Stomach (tissue), 4 donors: ENCODE results near the gene ZC3H12D.

Experiments used
- CTCF ChIP-seq, 7 experiments: fragments of 450-650 bp in 4 of 7; fragments of 200-600 bp in 3 of 7; sonication (generic) in 3 of 7; IDR thresholded peaks; one replicate each; pipeline ENCODE4 v1.5.1; 2016 to 2019; ENCODE audit warnings: antibody characterized with exemption in 7 of 7, control low read depth in 2 of 7, mild to moderate bottlenecking in 1 of 7
- EP300 ChIP-seq: sonication (generic); formaldehyde crosslinking; IDR thresholded peaks from one replicate; pipeline ENCODE4 v1.6.1; 2017; ENCODE audit warnings: antibody characterized with exemption
- POLR2A ChIP-seq, 4 donors: fragments of 450-650 bp; IDR thresholded peaks; one replicate each; pipeline ENCODE4 v1.6.1; 2016; ENCODE audit warnings: antibody characterized with exemption in 4 of 4, control low read depth in 2 of 4, mild to moderate bottlenecking in 1 of 4, moderate library complexity in 1 of 4

- TF ChIP-seq CTCF (IDR thresholded peaks at IDR 0.05): no peak
- TF ChIP-seq EP300: no peak
- TF ChIP-seq POLR2A (IDR thresholded peaks at IDR 0.05): no peak
Measured at GRCh38 chr6:149451376-149452036, 33.3 kb downstream of the ZC3H12D start.
